CD4-positive, alpha-beta T cell (primary cell): ENCODE data around the gene SLC16A12. TPM values are rescaled to one million over a fixed set of nuclear protein-coding genes. Genes with fewer than 3 reads are reported as not detected.

ENCODE experiments used
- ATAC-seq: fragments of 200-7000 bp; cut with Tn5 transposase; one replicate; pipeline ENCODE4 v1.10.0; 2022; ENCODE audit warnings: mild to moderate bottlenecking; ENCODE audit not compliant: poor library complexity
- CTCF ChIA-PET: fragments of 350-600 bp; sonication (Branson Sonifier 250); formaldehyde crosslinking; loops from one replicate; lab custom pipeline; 2021; ENCODE audit warnings: antibody characterized with exemption, inconsistent platforms; lab: Charles Lee
- POLR2A ChIA-PET: fragments of 350-600 bp; sonication (Branson Sonifier 250); formaldehyde crosslinking; loops from one replicate; lab custom pipeline; 2021; ENCODE audit warnings: antibody characterized with exemption, inconsistent platforms; lab: Charles Lee
- DNase-seq, 14 experiments: peaks; one replicate each; pipeline ENCODE4 v3.0.0-alpha.2; 2013 to 2020; ENCODE audit warnings: mixed read lengths in 2 of 14
- H3K27ac ChIP-seq, 2 donors: one replicate each; pipeline versions ENCODE4 v1.5.1 to v1.7.0; 2013; ENCODE audit warnings: low read length in 2 of 2, low read depth in 1 of 2, mild to moderate bottlenecking in 1 of 2
- H3K27me3 ChIP-seq, 2 experiments: 1 replicate in 1 of 2; 2 replicates in 1 of 2; pipeline versions ENCODE4 v1.6.1 to v1.7.0; 2013; ENCODE audit warnings: low read length in 2 of 2, control low read depth in 1 of 2, mild to moderate bottlenecking in 1 of 2, moderate library complexity in 1 of 2; ENCODE audit not compliant: insufficient read depth in 2 of 2, control insufficient read depth in 1 of 2
- H3K36me3 ChIP-seq: one replicate; pipeline ENCODE4 v1.6.1; 2013; ENCODE audit warnings: low read length, control low read depth; ENCODE audit not compliant: insufficient read depth
- H3K4me1 ChIP-seq: one replicate; pipeline ENCODE4 v1.6.1; 2013; ENCODE audit warnings: low read length, control low read depth; ENCODE audit not compliant: insufficient read depth
- H3K4me3 ChIP-seq: one replicate; pipeline ENCODE4 v1.5.1; 2013; ENCODE audit warnings: mild to moderate bottlenecking, low read length, moderate library complexity
- H3K9me3 ChIP-seq, 2 experiments: 1 replicate in 1 of 2; 2 replicates in 1 of 2; pipeline versions ENCODE4 v1.6.1 to v1.7.0; 2013; ENCODE audit warnings: low read length in 2 of 2, mild to moderate bottlenecking in 2 of 2, control low read depth in 1 of 2, moderate library complexity in 1 of 2; ENCODE audit not compliant: control insufficient read depth in 1 of 2, insufficient read depth in 1 of 2
- H3K27ac Mint-ChIP-seq: one replicate; pipeline ENCODE4 v1.8.0; 2020; ENCODE audit warnings: mixed read lengths
- H3K27me3 Mint-ChIP-seq: one replicate; pipeline ENCODE4 v1.8.0; 2021; ENCODE audit warnings: mixed read lengths
- H3K36me3 Mint-ChIP-seq: one replicate; pipeline ENCODE4 v1.8.0; 2021; ENCODE audit warnings: low read depth, mixed read lengths
- H3K4me1 Mint-ChIP-seq: one replicate; pipeline ENCODE4 v1.8.0; 2021; ENCODE audit warnings: low read depth, mixed read lengths
- H3K4me3 Mint-ChIP-seq: one replicate; pipeline ENCODE4 v1.8.0; 2020; ENCODE audit warnings: mild to moderate bottlenecking, mixed read lengths
- H3K9me3 Mint-ChIP-seq: one replicate; pipeline ENCODE4 v1.8.0; 2020; ENCODE audit warnings: mixed read lengths
- CTCF ChIP-seq: fragments of 200-600 bp; IDR thresholded peaks from one replicate; pipeline ENCODE4 v1.8.0; 2022; ENCODE audit warnings: antibody characterized with exemption, mild to moderate bottlenecking
- intact Hi-C, 2 experiments: fragments of 100-400 bp; cut with DNase I in 1 of 2; cut with micrococcal nuclease in 1 of 2; formaldehyde crosslinking; loops; one replicate each; pipeline versions ENCODE4 v1.15.1 to v1.9.0; 2023 to 2025; cut with DNase I, micrococcal nuclease
- total RNA-seq, 174 experiments: library from RNA in 2 of 174; stranded (reverse) in 2 of 174; gene quantifications; one replicate each; pipeline ENCODE4 v1.2.3 and lab custom pipeline; 2021 to 2026

SLC16A12 gene
- total RNA-seq, 2 experiments from 2014 or later, result not detected

- Histone ChIP-seq H3K27ac (peak overlapping the region; percentile 86 to 92), H3K36me3 (peaks cover 19% of the 10 kb centered on the region), H3K9me3 (peaks cover 0 to 5% of the 10 kb centered on the region in 2 experiments), H3K27me3 (no peaks in the 10 kb centered on the region), H3K4me3 (peak overlapping the region; percentile 89), H3K4me1 (peaks cover 45% of the 10 kb centered on the region)
- intact Hi-C loops, result loop anchor here (1.0 to 10.0 kb wide), 8 partner anchors 23 to 420 kb away; partner anchors contain the start of genes IFIT2 (in 2 of the 2), FAS (in 1 of the 2), IFIT1 (in 1 of the 2) and KIF20B (in 1 of the 2)
- POLR2A ChIA-PET, result interaction anchor here (0.7 to 4.3 kb wide), 22 partner anchors 9 to 1552 kb away, joined by 3 to 123 read pairs (median 6); partner anchors contain the start of genes IFIT1, IFIT2, KIF20B and KLLN
- no peaks in the 10 kb centered on the region for H3K9me3 Mint-ChIP-seq
- peak; percentile 18 to 78 (median 38) for DNase-seq
- H3K27ac Mint-ChIP-seq, result peak overlapping the region; percentile 99
- H3K27me3 Mint-ChIP-seq, result no peaks in the 10 kb centered on the region
- CTCF ChIA-PET, result interaction anchor here (1.1 to 1.4 kb wide), 2 partner anchors 11 to 163 kb away, joined by 3 to 4 read pairs; partner anchors contain the start of gene LIPA
- H3K36me3 Mint-ChIP-seq, result peaks cover 41% of the 10 kb centered on the region
- H3K4me1 Mint-ChIP-seq, result peaks cover 81% of the 10 kb centered on the region
- ATAC-seq, result peak; percentile 51
- peak overlapping the region; percentile 96 for H3K4me3 Mint-ChIP-seq
- no peak for TF ChIP-seq CTCF
These were observed 120.2 kb downstream of the SLC16A12 start for GRCh38 chr10:89414879-89415821.

GRCh38 chr10:89414146-89414878, 121.1 kb downstream of the SLC16A12 start, which contains the start of gene IFIT5:
IFIT5 (plus strand) TSS chr10:89414568; CDS start chr10:89414799, 231 bp downstream.
- no peaks in the 10 kb centered on the region for H3K27me3 Mint-ChIP-seq
- peak within 1 kb of the TSS; percentile 86 to 92 for H3K27ac ChIP-seq
- H3K4me3 ChIP-seq, result peak within 1 kb of the TSS; percentile 89
- H3K9me3 Mint-ChIP-seq, result no peaks in the 10 kb centered on the region
- intact Hi-C loops, result loop anchor here (1.0 to 10.0 kb wide), 8 partner anchors 22 to 420 kb away; partner anchors contain the start of genes IFIT2 (in 2 of the 2), FAS (in 1 of the 2), IFIT1 (in 1 of the 2) and KIF20B (in 1 of the 2)
- ATAC-seq (peak; percentile 74), DNase-seq (peak; percentile 36 to 86 (median 64))
- peaks cover 45% of the 10 kb centered on the region for H3K4me1 ChIP-seq
- no peaks in the 10 kb centered on the region for H3K27me3 ChIP-seq
- ChIA-PET POLR2A (interaction anchor here (0.7 to 4.3 kb wide), 32 partner anchors 9 to 1749 kb away, joined by 3 to 123 read pairs (median 5); partner anchors contain the start of genes FAS, IFIT1, IFIT2 and KIF20B), CTCF (interaction anchor here (1.1 to 1.4 kb wide), 2 partner anchors 12 to 162 kb away, joined by 3 to 4 read pairs; partner anchors contain the start of gene LIPA)
- peak within 1 kb of the TSS; percentile 96 for H3K4me3 Mint-ChIP-seq
- peaks cover 16% of the 10 kb centered on the region for H3K36me3 ChIP-seq
- peaks cover 72% of the 10 kb centered on the region for H3K4me1 Mint-ChIP-seq
- peak within 1 kb of the TSS; percentile 99 for H3K27ac Mint-ChIP-seq
- H3K36me3 Mint-ChIP-seq, result peaks cover 36% of the 10 kb centered on the region
- peaks cover 0 to 5% of the 10 kb centered on the region in 2 experiments for H3K9me3 ChIP-seq
- TF ChIP-seq CTCF, result no peak
